ENCODE measurements around the gene BAIAP2L1.

Gene BAIAP2L1

DNA sequence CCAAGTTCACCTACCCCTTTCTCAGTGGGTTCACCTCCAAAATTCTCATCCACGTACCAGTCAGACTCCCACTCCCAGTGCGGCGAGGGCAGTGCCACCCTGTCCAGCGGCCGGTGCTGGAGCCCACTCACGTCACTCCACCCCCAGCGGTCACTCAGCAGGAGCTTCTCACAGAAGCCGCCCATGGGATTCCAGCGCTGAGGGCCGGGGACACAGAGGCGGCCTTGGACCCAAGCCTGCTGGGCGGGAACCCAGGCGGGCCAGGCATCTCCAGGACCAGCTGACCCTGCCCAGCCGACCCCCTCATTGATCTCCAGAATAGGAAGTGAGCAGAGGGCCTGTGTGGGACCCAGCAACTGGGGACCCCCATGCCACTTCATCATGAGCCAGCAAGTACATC lies 156.0 kb downstream of the BAIAP2L1 start:
- in situ Hi-C loops (cut with MboI; ENCODE audit: low sequenced_read_pairs): no loop called here

DNA sequence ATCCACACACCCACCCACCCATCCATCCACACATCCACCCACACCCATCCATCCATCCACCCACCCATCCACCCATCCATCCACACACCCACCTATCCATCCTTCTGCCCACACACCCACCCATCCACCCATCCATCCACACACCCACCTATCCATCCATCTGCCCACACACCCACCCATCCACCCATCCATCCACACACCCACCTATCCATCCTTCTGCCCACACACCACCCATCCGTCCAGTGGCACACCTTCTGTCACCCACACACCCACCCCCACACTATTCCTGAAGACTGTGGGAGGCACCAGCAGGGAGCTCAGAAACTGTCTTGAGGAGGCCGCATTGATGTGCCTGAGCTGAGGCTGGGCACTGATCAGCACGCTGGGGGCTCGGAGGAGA lies 158.0 kb downstream of the BAIAP2L1 start:
- in situ Hi-C loops (cut with MboI; ENCODE audit: low sequenced_read_pairs): no loop called here

DNA sequence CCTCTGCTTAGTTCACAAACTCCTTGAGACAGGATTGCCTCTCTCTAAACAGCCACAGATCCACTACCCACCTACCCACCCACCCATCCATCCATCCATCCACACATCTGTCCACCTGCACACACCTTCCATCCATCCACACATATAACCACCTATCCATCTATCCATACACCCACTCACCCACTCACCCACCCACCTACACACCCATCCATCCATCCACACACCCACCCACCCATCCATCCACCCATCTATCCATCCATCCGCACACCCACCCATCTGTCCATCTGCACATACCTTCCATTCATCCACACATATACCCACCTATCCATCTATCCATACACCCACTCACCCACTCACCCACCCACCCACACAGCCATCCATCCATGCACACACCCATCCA lies 158.5 kb downstream of the BAIAP2L1 start:
- in situ Hi-C loops (cut with MboI; ENCODE audit: low sequenced_read_pairs): no loop called here

DNA sequence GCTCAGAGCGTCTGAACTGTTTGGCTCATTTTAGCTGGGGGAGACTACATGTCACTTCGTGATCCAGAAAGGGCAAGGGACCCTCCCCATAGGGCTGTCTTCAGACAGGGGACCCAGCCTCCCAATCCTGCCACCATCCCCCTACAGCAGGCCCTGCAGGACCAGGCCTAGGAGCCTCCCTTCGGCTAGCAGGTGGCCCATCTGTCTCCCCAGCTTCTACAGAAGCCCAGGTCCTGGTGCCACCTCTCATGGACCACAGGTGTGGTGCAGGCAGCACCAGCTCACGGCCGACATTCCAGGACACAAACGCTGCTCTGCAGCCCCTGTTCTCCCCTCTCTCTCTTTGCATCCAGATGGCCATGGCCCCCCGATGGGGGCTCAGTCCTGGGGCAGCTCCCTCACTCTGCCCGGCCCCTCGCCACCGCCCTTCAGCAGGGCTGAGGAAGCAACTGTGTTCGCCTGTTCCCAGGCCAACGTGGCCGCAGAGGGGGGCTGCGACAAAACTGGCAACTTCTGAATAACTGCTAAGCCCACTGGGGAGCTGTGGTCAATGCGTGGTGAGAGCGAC lies 159.1 kb downstream of the BAIAP2L1 start:
- in situ Hi-C loops (cut with MboI; ENCODE audit: low sequenced_read_pairs): no loop called here

All from HL-60/S4 treated with retinoic acid at 250 ng/mL for 4 days and 3 days (cell line).